WTC11 (cell line): Measurements from ENCODE around the gene TSC22D2. TPM values are rescaled to one million over a fixed set of nuclear protein-coding genes. Genes with fewer than 3 reads are reported as not detected.

Experiments
- ATAC-seq: fragments of 200-7000 bp; cut with Tn5 transposase; 2 replicates; pipeline ENCODE4 v1.10.0; 2021; ENCODE audit warnings: mild to moderate bottlenecking, moderate library complexity
- CTCF ChIA-PET: fragments of 300-600 bp; sonication (Branson Sonifier 250); formaldehyde crosslinking; loops from one replicate; lab custom pipeline; 2021; ENCODE audit warnings: antibody characterized with exemption; lab: Charles Lee
- POLR2A ChIA-PET: fragments of 350-600 bp; sonication (Branson Sonifier 250); formaldehyde crosslinking; loops from one replicate; lab custom pipeline; 2021; ENCODE audit warnings: antibody characterized with exemption; lab: Charles Lee
- DNase-seq: peaks from one replicate; pipeline ENCODE4 v3.0.0; 2021; ENCODE audit warnings: low spot score
- H3K27ac Mint-ChIP-seq: 2 replicates; pipeline ENCODE4 v1.8.0; 2021; ENCODE audit warnings: mixed read lengths
- H3K27me3 Mint-ChIP-seq: 2 replicates; pipeline ENCODE4 v1.8.0; 2021; ENCODE audit warnings: low read depth, mild to moderate bottlenecking, moderate library complexity, mixed read lengths
- H3K36me3 Mint-ChIP-seq: 2 replicates; pipeline ENCODE4 v1.8.0; 2021; ENCODE audit warnings: mixed read lengths
- H3K4me1 Mint-ChIP-seq: 2 replicates; pipeline ENCODE4 v1.8.0; 2022; ENCODE audit warnings: mixed read lengths
- H3K4me3 Mint-ChIP-seq: 2 replicates; pipeline ENCODE4 v1.8.0; 2021; ENCODE audit warnings: mild to moderate bottlenecking, moderate library complexity, mixed read lengths
- H3K9me3 Mint-ChIP-seq: 2 replicates; pipeline ENCODE4 v1.8.0; 2021; ENCODE audit warnings: mixed read lengths
- AFF4 ChIP-seq: sonication (generic); formaldehyde crosslinking; IDR thresholded peaks from 2 replicates; pipeline ENCODE4 v1.8.1; 2023; ENCODE audit warnings: mild to moderate bottlenecking, missing genetic modification reagents, borderline replicate concordance
- AR ChIP-seq: fragments of 250-450 bp; sonication (Bioruptor Pico); IDR thresholded peaks from 2 replicates; pipeline ENCODE4 v1.9.0; 2021; ENCODE audit warnings: mild to moderate bottlenecking
- ATF3 ChIP-seq: sonication (generic); formaldehyde crosslinking; conservative IDR thresholded peaks from 2 replicates; pipeline ENCODE4 v1.8.1; 2022; ENCODE audit warnings: mild to moderate bottlenecking, missing genetic modification reagents
- EMX1 ChIP-seq: fragments of 250-450 bp; sonication (Bioruptor Pico); IDR thresholded peaks from 2 replicates; pipeline ENCODE4 v1.8.0; 2021; ENCODE audit warnings: mild to moderate bottlenecking
- IRF2 ChIP-seq: sonication (generic); formaldehyde crosslinking; IDR thresholded peaks from 2 replicates; pipeline ENCODE4 v1.8.0; 2022; ENCODE audit warnings: low read depth, missing genetic modification reagents, borderline replicate concordance
- MYBL2 ChIP-seq: sonication (generic); formaldehyde crosslinking; IDR thresholded peaks from 2 replicates; pipeline ENCODE4 v1.8.1; 2023; ENCODE audit warnings: mild to moderate bottlenecking, moderate library complexity, missing genetic modification reagents
- NFATC4 ChIP-seq: fragments of 250-450 bp; sonication (Bioruptor Pico); IDR thresholded peaks from 2 replicates; pipeline ENCODE4 v1.9.0; 2021; ENCODE audit warnings: mild to moderate bottlenecking
- NFYB ChIP-seq: sonication (generic); formaldehyde crosslinking; conservative IDR thresholded peaks from 2 replicates; pipeline ENCODE4 v1.8.0; 2022; ENCODE audit warnings: low read depth, missing genetic modification reagents
- PRDM15 ChIP-seq: sonication (generic); formaldehyde crosslinking; IDR thresholded peaks from 2 replicates; pipeline ENCODE4 v1.8.0; 2022; ENCODE audit warnings: missing genetic modification reagents
- STAT6 ChIP-seq: sonication (generic); formaldehyde crosslinking; conservative IDR thresholded peaks from 2 replicates; pipeline ENCODE4 v1.8.1; 2023; ENCODE audit warnings: mild to moderate bottlenecking, low read depth, missing genetic modification reagents, moderate library complexity
- TEAD4 ChIP-seq: sonication (generic); formaldehyde crosslinking; IDR thresholded peaks from 2 replicates; pipeline ENCODE4 v1.8.0; 2022; ENCODE audit warnings: mild to moderate bottlenecking, missing genetic modification reagents
- ZBTB43 ChIP-seq: sonication (generic); formaldehyde crosslinking; IDR thresholded peaks from 2 replicates; pipeline ENCODE4 v1.8.1; 2023; ENCODE audit warnings: mild to moderate bottlenecking, missing genetic modification reagents
- ZNF138 ChIP-seq: sonication (generic); formaldehyde crosslinking; conservative IDR thresholded peaks from 2 replicates; pipeline ENCODE4 v1.8.1; 2022; ENCODE audit warnings: mild to moderate bottlenecking, moderate library complexity, missing genetic modification reagents
- ZNF219 ChIP-seq: sonication (generic); formaldehyde crosslinking; IDR thresholded peaks from 2 replicates; pipeline ENCODE4 v1.8.0; 2023; ENCODE audit warnings: missing genetic modification reagents, mild to moderate bottlenecking, borderline replicate concordance
- ZNF263 ChIP-seq: sonication (generic); formaldehyde crosslinking; IDR thresholded peaks from 2 replicates; pipeline ENCODE4 v1.8.1; 2022; ENCODE audit warnings: low read depth, mild to moderate bottlenecking, moderate library complexity, missing genetic modification reagents
- ZNF396 ChIP-seq: fragments of 250-450 bp; sonication (Bioruptor Pico); IDR thresholded peaks from 2 replicates; pipeline ENCODE4 v1.8.0; 2021; ENCODE audit warnings: mild to moderate bottlenecking, moderate library complexity, borderline replicate concordance
- ZNF416 ChIP-seq: fragments of 250-450 bp; sonication (Bioruptor Pico); IDR thresholded peaks from 2 replicates; pipeline ENCODE4 v1.9.0; 2021; ENCODE audit warnings: mild to moderate bottlenecking, inconsistent platforms
- total RNA-seq: library from RNA; stranded (reverse); gene quantifications from 3 replicates; pipeline ENCODE4 v1.2.3, GENCODE V29; 2021

TSC22D2 gene
- total RNA-seq, 1 experiment from 2014 or later = 24.0 TPM

- TF ChIP-seq AFF4 (CRISPR knock-in tag) (0 out of 2 replicates have a peak, but pooled peaks have one; percentile 21), ZNF263 (CRISPR knock-in tag) (no peak), ZNF396 (CRISPR knock-in tag) (no peak), NFATC4 (no peak), NFYB (CRISPR knock-in tag) (no peak), STAT6 (CRISPR knock-in tag) (no peak), EMX1 (CRISPR knock-in tag) (no peak), AR (CRISPR knock-in tag) (no peak), ZNF416 (CRISPR knock-in tag) (0 out of 2 replicates have a peak, but pooled peaks have one; percentile 57), MYBL2 (CRISPR knock-in tag) (peak; percentile 48; the same call in 1 of the 2 replicates), ZNF138 (CRISPR knock-in tag) (no peak), TEAD4 (no peak), ATF3 (CRISPR knock-in tag) (no peak), IRF2 (no peak)
Measured at GRCh38 chr3:150408221-150409124, at the start of gene TSC22D2 (continued).

- H3K36me3 Mint-ChIP-seq = no peaks in the 10 kb centered on the region
- no peaks in the 10 kb centered on the region for H3K9me3 Mint-ChIP-seq
- peaks cover 13% of the 10 kb centered on the region for H3K4me1 Mint-ChIP-seq
- no peak overlapping the region for H3K27ac Mint-ChIP-seq
- DNase-seq (no peak), ATAC-seq (no peak; the same call in 1 of the 2 replicates)
- H3K4me3 Mint-ChIP-seq = no peak overlapping the region
- CTCF ChIA-PET = interaction anchor here (1.3 kb wide), 1 partner anchor 132 kb away, joined by 4 read pairs; no protein-coding TSS in a partner anchor
- no peaks in the 10 kb centered on the region for H3K27me3 Mint-ChIP-seq
- POLR2A ChIA-PET = no interaction called here
- no peak for TF ChIP-seq ZBTB43 (CRISPR knock-in tag)
- no peak for TF ChIP-seq ZNF416 (CRISPR knock-in tag)
- no peak for TF ChIP-seq ZNF219
- no peak for TF ChIP-seq PRDM15 (CRISPR knock-in tag)
Measured at GRCh38 chr3:150359381-150359780, 48.7 kb upstream of the TSC22D2 start.
